GM19438 (cell line): ENCODE measurements around the gene FA2H.

ENCODE experiments used
- ATAC-seq: cut with Tn5 transposase; IDR thresholded peaks from one replicate; pipeline ENCODE4 v1.9.1; 2021; ENCODE audit warnings: low read depth; ENCODE audit not compliant: unreplicated experiment

Gene FA2H

GRCh38 chr16:74747716-74748615, 26.7 kb downstream of the FA2H start:
- no peak for ATAC-seq

GRCh38 chr16:74745926-74746325, 28.7 kb downstream of the FA2H start:
- ATAC-seq = no peak

- ATAC-seq = no peak
Measured at GRCh38 chr16:74745109-74745615, 29.5 kb downstream of the FA2H start.

- no peak for ATAC-seq
Measured at GRCh38 chr16:74744566-74744965, 30.1 kb downstream of the FA2H start.

GRCh38 chr16:74743668-74744299, 30.8 kb downstream of the FA2H start:
- no peak for ATAC-seq

GRCh38 chr16:74743045-74743667, 31.5 kb downstream of the FA2H start:
- no peak for ATAC-seq

GRCh38 chr16:74742051-74742481, 32.6 kb downstream of the FA2H start:
- no peak for ATAC-seq

- no peak for ATAC-seq
Measured at GRCh38 chr16:74740795-74741304, 33.8 kb downstream of the FA2H start.

GRCh38 chr16:74739275-74739674, 35.3 kb downstream of the FA2H start:
- no peak for ATAC-seq

GRCh38 chr16:74738816-74739215, 35.8 kb downstream of the FA2H start:
- ATAC-seq = no peak

GRCh38 chr16:74738113-74738541, 36.5 kb downstream of the FA2H start:
- ATAC-seq = no peak

- no peak for ATAC-seq
Measured at GRCh38 chr16:74737521-74737920, 37.1 kb downstream of the FA2H start.

GRCh38 chr16:74736531-74737157, 38.0 kb downstream of the FA2H start:
- ATAC-seq = no peak

GRCh38 chr16:74735554-74735953, 39.1 kb downstream of the FA2H start:
- no peak for ATAC-seq

- no peak for ATAC-seq
Measured at GRCh38 chr16:74735162-74735452, 39.5 kb downstream of the FA2H start.

- no peak for ATAC-seq
Measured at GRCh38 chr16:74734361-74735161, 40.1 kb downstream of the FA2H start.

GRCh38 chr16:74732707-74733350, 41.8 kb downstream of the FA2H start:
- ATAC-seq = no peak

GRCh38 chr16:74731853-74732477, 42.7 kb downstream of the FA2H start:
- ATAC-seq = no peak
